HepG2 (cell line): ENCODE results near the gene ZER1. TPM values are rescaled to one million over a fixed set of nuclear protein-coding genes. Genes with fewer than 3 reads are reported as not detected.

ENCODE experiments used
- AKNA ChIP-seq: sonication (generic); formaldehyde crosslinking; IDR thresholded peaks from 2 replicates; pipeline ENCODE4 v1.4.0; 2020; ENCODE audit warnings: missing genetic modification reagents, borderline replicate concordance
- GATAD1 ChIP-seq: IDR thresholded peaks from 2 replicates; pipeline ENCODE4 v1.6.1; 2016; ENCODE audit warnings: missing genetic modification reagents, missing compliant biosample characterization
- HNRNPUL1 ChIP-seq: fragments of 200-400 bp; formaldehyde crosslinking; IDR thresholded peaks from 2 replicates; pipeline ENCODE4 v1.6.1; 2017; ENCODE audit warnings: low read depth, mild to moderate bottlenecking, low read length, moderate library complexity
- PAWR ChIP-seq: sonication (generic); formaldehyde crosslinking; IDR thresholded peaks from 2 replicates; pipeline ENCODE4 v1.4.0; 2020; ENCODE audit warnings: missing genetic modification reagents, mild to moderate bottlenecking, borderline replicate concordance
- RFX1 ChIP-seq: fragments of 450-650 bp; IDR thresholded peaks from 2 replicates; pipeline ENCODE4 v1.6.1; 2017
- RXRB ChIP-seq: IDR thresholded peaks from 2 replicates; pipeline ENCODE4 v1.6.1; 2016; ENCODE audit warnings: borderline replicate concordance, missing genetic modification reagents, missing compliant biosample characterization
- SMC3 ChIP-seq: IDR thresholded peaks from 2 replicates; pipeline ENCODE4 v1.6.1; 2011; ENCODE audit warnings: low read length, improper control_type of control experiment
- ZNF18 ChIP-seq: sonication (generic); formaldehyde crosslinking; IDR thresholded peaks from 2 replicates; pipeline ENCODE4 v1.8.0; 2022; ENCODE audit warnings: mild to moderate bottlenecking, missing genetic modification reagents; ENCODE audit not compliant: insufficient replicate concordance
- ZNF280B ChIP-seq: sonication (generic); formaldehyde crosslinking; IDR thresholded peaks from 2 replicates; pipeline ENCODE4 v1.5.0; 2020; ENCODE audit warnings: missing genetic modification reagents, mild to moderate bottlenecking, borderline replicate concordance
- ZNF280D ChIP-seq: sonication (generic); formaldehyde crosslinking; IDR thresholded peaks from 2 replicates; pipeline ENCODE4 v1.5.1; 2020; ENCODE audit warnings: mild to moderate bottlenecking, missing genetic modification reagents
- ZNF577 ChIP-seq: sonication (generic); formaldehyde crosslinking; IDR thresholded peaks from 2 replicates; pipeline ENCODE4 v1.4.0; 2020; ENCODE audit warnings: mild to moderate bottlenecking, low read depth, missing genetic modification reagents, borderline replicate concordance
- polyA plus RNA-seq, 8 experiments: library from polyadenylated mRNA; depleted of rRNA in 3 of 8; stranded (reverse) in 7 of 8; unstranded in 1 of 8; fragments of >200 nt; fragmentation: Illumina TruSeq in 4 of 8; extraction: Trizol in 4 of 8; gene quantifications; 2 replicates each; pipeline versions ENCODE4 v1.2.1 to v1.2.3, GENCODE V29; 2011 to 2016; ENCODE audit warnings: low read depth in 4 of 8, missing spikeins in 1 of 8, mixed read lengths in 1 of 8; ENCODE audit not compliant: insufficient read depth in 1 of 8
- total RNA-seq, 5 experiments: library from RNA; depleted of rRNA; stranded (reverse); fragments of >200 nt; fragmentation: Illumina TruSeq; extraction: Trizol; gene quantifications; 2 replicates each; pipeline ENCODE4 v1.2.3, GENCODE V29; 2016; ENCODE audit warnings: low read depth in 1 of 5

The ZER1 gene
- total and polyA plus RNA-seq, 2 of the 13 experiments (the other 11 are each of a cell fraction or from before 2014, with no cell fraction given), result 7.7 to 40.0 TPM

- TF ChIP-seq ZNF280D (CRISPR knock-in tag), result peak; percentile 89
- TF ChIP-seq AKNA (CRISPR knock-in tag), result no peak
- TF ChIP-seq SMC3, result no peak
- TF ChIP-seq ZNF280B (CRISPR knock-in tag), result peak; percentile 84
- TF ChIP-seq RFX1, result peak; percentile 49; the same call in 1 of the 2 replicates
- 0 out of 2 replicates have a peak, but pooled peaks have one; percentile 45 for TF ChIP-seq HNRNPUL1
- TF ChIP-seq ZNF18 (CRISPR knock-in tag), result peak; percentile 15
- no peak for TF ChIP-seq ZNF577
- TF ChIP-seq GATAD1 (CRISPR knock-in tag), result peak; percentile 96
- no peak for TF ChIP-seq PAWR (CRISPR knock-in tag)
- peak; percentile 75 for TF ChIP-seq RXRB
These were observed at the start of gene ZER1 (continued) for GRCh38 chr9:128771745-128772519.
